Measurements from ENCODE around the gene MYORG. TPM values are rescaled to one million over a fixed set of nuclear protein-coding genes. Genes with fewer than 3 reads are reported as not detected.
A peak's percentile ranks its signal among the peaks of the same experiment; 100 is the strongest.

MYORG gene
- total RNA-seq, 1 experiment from 2014 or later, result 11.5 TPM

DNA sequence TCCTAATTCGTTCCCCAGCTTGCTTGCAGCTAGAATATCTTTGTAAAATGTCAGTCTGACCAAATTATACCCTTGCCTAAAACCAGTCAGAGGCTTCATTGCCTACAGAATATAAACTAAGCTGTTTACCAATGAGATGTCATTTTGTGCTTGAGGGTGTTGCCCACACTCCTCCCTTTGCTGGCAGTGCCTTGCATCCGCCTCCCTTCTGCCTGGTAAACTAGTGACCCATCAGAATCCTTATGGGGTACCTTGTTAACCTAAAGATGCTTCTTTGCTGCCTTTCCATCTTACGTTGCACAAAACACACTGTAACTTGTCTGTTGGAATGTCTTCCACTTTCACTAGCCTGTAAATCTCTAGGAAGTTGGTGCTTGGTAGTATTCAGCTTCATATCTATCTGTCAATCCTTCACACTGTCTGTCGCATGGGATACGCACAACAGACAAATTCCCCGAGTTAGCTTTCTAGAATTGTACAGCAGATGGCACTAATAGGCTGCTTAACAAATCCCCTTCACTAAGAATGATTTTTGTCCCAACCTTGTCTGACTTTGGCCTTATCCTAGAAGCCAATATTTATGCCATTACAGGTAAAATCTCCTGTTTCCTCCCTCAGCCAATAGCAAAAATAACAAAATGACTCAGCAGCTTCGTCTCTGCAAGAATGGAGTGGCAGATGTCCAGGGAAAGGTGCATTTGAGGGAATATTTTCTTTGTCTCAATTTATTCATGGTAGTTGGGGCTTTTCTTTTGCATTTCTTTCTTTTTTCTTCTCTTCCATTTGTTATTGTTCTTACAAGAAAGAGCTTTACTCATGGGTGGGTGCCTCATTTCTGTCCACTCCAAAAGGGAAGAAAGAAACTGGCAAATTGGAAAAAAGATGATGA is 44.4 kb downstream of the MYORG start:
- Mint-ChIP-seq H3K36me3 (ENCODE audit: insufficient read depth, unreplicated experiment) (peaks cover 19% of the 10 kb centered on the region), H3K9me3 (ENCODE audit: low read depth, unreplicated experiment) (no peaks in the 10 kb centered on the region), H3K4me1 (ENCODE audit: low read depth, unreplicated experiment) (peaks cover 14% of the 10 kb centered on the region), H3K27ac (ENCODE audit: unreplicated experiment) (no peak overlapping the region), H3K27me3 (ENCODE audit: unreplicated experiment) (no peaks in the 10 kb centered on the region), H3K4me3 (ENCODE audit: low read depth, unreplicated experiment) (no peak overlapping the region)
- no TSS peak for BruUV-seq (replicated peaks)
- no peak for TF ChIP-seq CTCF (IDR thresholded peaks at IDR 0.05; ENCODE audit: unreplicated experiment)
- CTCF ChIA-PET, result interaction anchor here (0.9 to 1.6 kb wide), 2 partner anchors 44 to 47 kb away, joined by 5 read pairs; partner anchors contain the start of gene MYORG
- intact Hi-C loops (cut with micrococcal nuclease; ENCODE audit: unreplicated experiment), result loop anchor here (2.0 kb wide), 1 partner anchor 46 kb away; no protein-coding TSS in a partner anchor
- no peak for DNase-seq

DNA sequence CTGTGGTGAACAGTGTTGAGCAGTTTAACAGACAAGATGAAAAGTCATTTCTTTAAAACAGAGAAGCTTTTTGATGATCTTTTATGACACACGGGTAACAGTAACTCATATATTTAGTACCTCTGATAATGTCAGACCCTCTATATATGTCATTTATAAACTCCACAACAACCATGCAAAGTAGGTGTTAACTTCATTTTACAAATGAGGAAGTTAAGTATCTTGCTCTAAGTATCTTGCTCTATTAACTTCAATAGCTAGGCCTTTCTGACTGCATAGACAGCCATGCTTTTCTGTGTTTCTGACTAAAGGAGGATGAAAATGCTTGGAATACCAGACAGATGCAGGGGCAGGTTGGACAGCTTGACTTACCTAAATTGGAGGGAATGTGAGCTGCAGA is 45.5 kb downstream of the MYORG start:
- peaks cover 19% of the 10 kb centered on the region for H3K36me3 Mint-ChIP-seq (ENCODE audit: insufficient read depth, unreplicated experiment)
- CTCF ChIA-PET, result interaction anchor here (1.1 kb wide), 1 partner anchor 16 kb away, joined by 11 read pairs; no protein-coding TSS in a partner anchor

GRCh38 chr9:34328987-34329832 is 47.5 kb downstream of the MYORG start, which contains the start of the genes KIF24 and NUDT2:
KIF24 (minus strand) TSS chr9:34329268; CDS start chr9:34311346, 17,922 bp downstream.
NUDT2 (plus strand) TSS chr9:34329569; CDS start chr9:34339040, 9,471 bp downstream.
- Mint-ChIP-seq H3K27me3 (ENCODE audit: unreplicated experiment) (no peaks in the 10 kb centered on the region), H3K27ac (ENCODE audit: unreplicated experiment) (peak within 1 kb of the TSS; percentile 87), H3K36me3 (ENCODE audit: insufficient read depth, unreplicated experiment) (peaks cover 19% of the 10 kb centered on the region), H3K9me3 (ENCODE audit: low read depth, unreplicated experiment) (no peaks in the 10 kb centered on the region), H3K4me3 (ENCODE audit: low read depth, unreplicated experiment) (peak within 1 kb of the TSS; percentile 89), H3K4me1 (ENCODE audit: low read depth, unreplicated experiment) (peaks cover 15% of the 10 kb centered on the region)
- no peak for TF ChIP-seq CTCF (IDR thresholded peaks at IDR 0.05; ENCODE audit: unreplicated experiment)
- intact Hi-C loops (cut with micrococcal nuclease; ENCODE audit: unreplicated experiment), result no loop called here
- DNase-seq, result peak; percentile 92
- CTCF ChIA-PET, result no interaction called here
- no TSS peak for BruUV-seq (replicated peaks)

More for the DNA sequence above, 45.5 kb downstream of the MYORG start:
- H3K4me1 Mint-ChIP-seq (ENCODE audit: low read depth, unreplicated experiment), result peaks cover 15% of the 10 kb centered on the region
- H3K4me3 Mint-ChIP-seq (ENCODE audit: low read depth, unreplicated experiment), result no peak overlapping the region
- no TSS peak for BruUV-seq (replicated peaks)
- no peak for TF ChIP-seq CTCF (IDR thresholded peaks at IDR 0.05; ENCODE audit: unreplicated experiment)
- H3K27ac Mint-ChIP-seq (ENCODE audit: unreplicated experiment), result no peak overlapping the region
- intact Hi-C loops (cut with micrococcal nuclease; ENCODE audit: unreplicated experiment), result no loop called here
- H3K27me3 Mint-ChIP-seq (ENCODE audit: unreplicated experiment), result no peaks in the 10 kb centered on the region
- DNase-seq, result no peak
- no peaks in the 10 kb centered on the region for H3K9me3 Mint-ChIP-seq (ENCODE audit: low read depth, unreplicated experiment)

DNA sequence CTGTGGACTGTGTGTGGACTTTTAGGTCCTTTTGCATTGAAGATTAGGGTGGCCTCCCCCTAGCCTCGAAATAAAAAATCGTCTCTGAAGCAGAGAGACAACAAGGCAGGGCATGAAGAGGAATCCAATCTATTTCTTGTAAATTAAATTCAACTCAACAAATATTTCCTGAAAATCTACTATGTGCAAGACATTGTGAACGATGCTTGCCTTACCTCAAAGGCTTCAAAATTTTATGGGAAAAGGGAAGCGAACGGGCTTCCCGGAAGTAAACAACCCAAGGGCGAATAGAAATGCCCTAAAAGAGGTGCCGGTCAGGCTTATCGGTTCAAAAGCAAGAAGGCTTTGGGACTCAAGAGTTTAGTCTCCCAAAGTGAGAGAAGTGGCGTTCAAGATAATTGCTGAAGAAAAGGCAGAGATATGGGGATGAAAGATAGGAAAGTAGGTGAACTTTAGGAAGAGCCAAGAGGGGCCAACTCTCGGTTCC is 48.2 kb downstream of the MYORG start:
- H3K4me1 Mint-ChIP-seq (ENCODE audit: low read depth, unreplicated experiment), result peaks cover 15% of the 10 kb centered on the region
- TSS peak; percentile 69 for BruUV-seq (replicated peaks)

More for the DNA sequence above, 48.2 kb downstream of the MYORG start:
- peak overlapping the region; percentile 89 for H3K4me3 Mint-ChIP-seq (ENCODE audit: low read depth, unreplicated experiment)
- H3K27me3 Mint-ChIP-seq (ENCODE audit: unreplicated experiment), result no peaks in the 10 kb centered on the region
- no peak for DNase-seq
- intact Hi-C loops (cut with micrococcal nuclease; ENCODE audit: unreplicated experiment), result no loop called here
- no peaks in the 10 kb centered on the region for H3K9me3 Mint-ChIP-seq (ENCODE audit: low read depth, unreplicated experiment)
- H3K36me3 Mint-ChIP-seq (ENCODE audit: insufficient read depth, unreplicated experiment), result peaks cover 19% of the 10 kb centered on the region
- TF ChIP-seq CTCF (IDR thresholded peaks at IDR 0.05; ENCODE audit: unreplicated experiment), result no peak
- CTCF ChIA-PET, result no interaction called here
- H3K27ac Mint-ChIP-seq (ENCODE audit: unreplicated experiment), result peak overlapping the region; percentile 87

Data from Calu3 (cell line).